GM18520 (cell line): ENCODE measurements around the gene ATRN.

Experiments used
- ATAC-seq: cut with Tn5 transposase; IDR thresholded peaks from one replicate; pipeline ENCODE4 v1.9.1; 2021; ENCODE audit not compliant: unreplicated experiment

Gene ATRN

GRCh38 chr20:3654326-3655130 is 183.7 kb downstream of the ATRN start:
- ATAC-seq: no peak

GRCh38 chr20:3655131-3655405 is 184.2 kb downstream of the ATRN start:
- no peak for ATAC-seq

- no peak for ATAC-seq
Measured at GRCh38 chr20:3658019-3658715, 187.3 kb downstream of the ATRN start.

- peak; percentile 88 for ATAC-seq
Measured at GRCh38 chr20:3658716-3659491, 188.1 kb downstream of the ATRN start.

GRCh38 chr20:3659492-3660261 is 188.9 kb downstream of the ATRN start:
- no peak for ATAC-seq

- no peak for ATAC-seq
Measured at GRCh38 chr20:3660262-3661059, 189.6 kb downstream of the ATRN start.

GRCh38 chr20:3661060-3661813 is 190.4 kb downstream of the ATRN start:
- ATAC-seq: no peak

- ATAC-seq: no peak
Measured at GRCh38 chr20:3661814-3662665, 191.2 kb downstream of the ATRN start.

- ATAC-seq: no peak
Measured at GRCh38 chr20:3663031-3663701, 192.3 kb downstream of the ATRN start, which contains the start of gene GFRA4. GFRA4 (minus strand) TSS chr20:3663399; CDS start chr20:3663399, 0 bp downstream.

- ATAC-seq: no peak
Measured at GRCh38 chr20:3663858-3664257, 193.0 kb downstream of the ATRN start.

- no peak for ATAC-seq
Measured at GRCh38 chr20:3667434-3668037, 196.7 kb downstream of the ATRN start.

- no peak for ATAC-seq
Measured at GRCh38 chr20:3669710-3670367, 199.0 kb downstream of the ATRN start.

- no peak for ATAC-seq
Measured at GRCh38 chr20:3670511-3670910, 199.7 kb downstream of the ATRN start.

GRCh38 chr20:3670945-3671344 is 200.1 kb downstream of the ATRN start:
- ATAC-seq: no peak

- ATAC-seq: no peak
Measured at GRCh38 chr20:3671986-3672546, 201.2 kb downstream of the ATRN start.

- ATAC-seq: no peak
Measured at GRCh38 chr20:3672547-3673171, 201.8 kb downstream of the ATRN start.
